ENCODE data around the gene ABCA1.
"Not testable (repeated sequence)": the region's sequence is repeated elsewhere in the genome, so short reads cannot be mapped to it uniquely, and the experiment has no call there.

- TF ChIP-seq, protein P1, sequence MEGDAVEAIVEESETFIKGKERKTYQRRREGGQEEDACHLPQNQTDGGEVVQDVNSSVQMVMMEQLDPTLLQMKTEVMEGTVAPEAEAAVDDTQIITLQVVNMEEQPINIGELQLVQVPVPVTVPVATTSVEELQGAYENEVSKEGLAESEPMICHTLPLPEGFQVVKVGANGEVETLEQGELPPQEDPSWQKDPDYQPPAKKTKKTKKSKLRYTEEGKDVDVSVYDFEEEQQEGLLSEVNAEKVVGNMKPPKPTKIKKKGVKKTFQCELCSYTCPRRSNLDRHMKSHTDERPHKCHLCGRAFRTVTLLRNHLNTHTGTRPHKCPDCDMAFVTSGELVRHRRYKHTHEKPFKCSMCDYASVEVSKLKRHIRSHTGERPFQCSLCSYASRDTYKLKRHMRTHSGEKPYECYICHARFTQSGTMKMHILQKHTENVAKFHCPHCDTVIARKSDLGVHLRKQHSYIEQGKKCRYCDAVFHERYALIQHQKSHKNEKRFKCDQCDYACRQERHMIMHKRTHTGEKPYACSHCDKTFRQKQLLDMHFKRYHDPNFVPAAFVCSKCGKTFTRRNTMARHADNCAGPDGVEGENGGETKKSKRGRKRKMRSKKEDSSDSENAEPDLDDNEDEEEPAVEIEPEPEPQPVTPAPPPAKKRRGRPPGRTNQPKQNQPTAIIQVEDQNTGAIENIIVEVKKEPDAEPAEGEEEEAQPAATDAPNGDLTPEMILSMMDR (IDR thresholded peaks at IDR 0.05) = not testable (repeated sequence)
- not testable (repeated sequence) for TF ChIP-seq POLR2A (IDR thresholded peaks at IDR 0.05)
These were observed 5.2 kb downstream of the ABCA1 start for GRCh38 chr9:104922748-104923147.

All from Peyer's patch (tissue), 4 donors.